Measurements from ENCODE around the gene FCRL5.
"Not testable (repeated sequence)": the region's sequence is repeated elsewhere in the genome, so short reads cannot be mapped to it uniquely, and the experiment has no call there.

Gene FCRL5

GRCh38 chr1:157487504-157487903 is 64.8 kb downstream of the FCRL5 start:
- DNase-seq (ENCODE audit: low read depth, low spot score): no peak

GRCh38 chr1:157487096-157487495 is 65.2 kb downstream of the FCRL5 start:
- no peak for DNase-seq (ENCODE audit: low read depth, low spot score)

GRCh38 chr1:157486400-157486799 is 65.9 kb downstream of the FCRL5 start:
- not testable (repeated sequence) for DNase-seq (ENCODE audit: low read depth, low spot score)

- no peak for DNase-seq (ENCODE audit: low read depth, low spot score)
These were observed 66.5 kb downstream of the FCRL5 start for GRCh38 chr1:157485793-157486192.

GRCh38 chr1:157484573-157484972 is 67.7 kb downstream of the FCRL5 start:
- no peak for DNase-seq (ENCODE audit: low read depth, low spot score)

GRCh38 chr1:157483635-157484034 is 68.7 kb downstream of the FCRL5 start:
- no peak for DNase-seq (ENCODE audit: low read depth, low spot score)

- no peak for DNase-seq (ENCODE audit: low read depth, low spot score)
These were observed 69.6 kb downstream of the FCRL5 start for GRCh38 chr1:157482717-157483116.

GRCh38 chr1:157482174-157482573 is 70.1 kb downstream of the FCRL5 start:
- DNase-seq (ENCODE audit: low read depth, low spot score): no peak

GRCh38 chr1:157478030-157478429 is 74.3 kb downstream of the FCRL5 start:
- DNase-seq (ENCODE audit: low read depth, low spot score): no peak

- DNase-seq (ENCODE audit: low read depth, low spot score): no peak
These were observed 74.9 kb downstream of the FCRL5 start for GRCh38 chr1:157477419-157477818.

GRCh38 chr1:157472959-157473358 is 79.4 kb downstream of the FCRL5 start:
- DNase-seq (ENCODE audit: low read depth, low spot score): no peak

GRCh38 chr1:157472056-157472701 is 80.1 kb downstream of the FCRL5 start:
- DNase-seq (ENCODE audit: low read depth, low spot score): no peak

- DNase-seq (ENCODE audit: low read depth, low spot score): no peak
These were observed 80.8 kb downstream of the FCRL5 start for GRCh38 chr1:157471531-157471930.

GRCh38 chr1:157469752-157470675 is 82.3 kb downstream of the FCRL5 start:
- no peak for DNase-seq (ENCODE audit: low read depth, low spot score)

GRCh38 chr1:157469300-157469699 is 83.0 kb downstream of the FCRL5 start:
- DNase-seq (ENCODE audit: low read depth, low spot score): no peak

- DNase-seq (ENCODE audit: low read depth, low spot score): no peak
These were observed 86.3 kb downstream of the FCRL5 start for GRCh38 chr1:157466011-157466410.

All from activated CD4-positive, CD25-positive, alpha-beta regulatory T cell treated with anti-CD3 and anti-CD28 coated beads, Interleukin-2, amount 50 U/mL, for 16 hours (primary cell).